SK-N-SH treated with all-trans-retinoic acid at 6 μM for 48 hours (cell line): ENCODE data around the gene RHBDD1.

Source experiments
- ATAC-seq: fragments of 200-7000 bp; cut with Tn5 transposase; 3 replicates; pipeline ENCODE4 v1.9.1; 2020; ENCODE audit warnings: mild to moderate bottlenecking, moderate library complexity
- ARNTL ChIP-seq: fragments of 450-650 bp; formaldehyde crosslinking; IDR thresholded peaks from 2 replicates; pipeline ENCODE4 v1.5.0; 2020; ENCODE audit warnings: low read depth, mild to moderate bottlenecking, moderate library complexity, borderline replicate concordance
- BACH2 ChIP-seq: fragments of 250-450 bp; sonication (Bioruptor Pico); IDR thresholded peaks from 2 replicates; pipeline ENCODE4 v1.9.0; 2021; ENCODE audit warnings: mild to moderate bottlenecking, borderline replicate concordance
- CSDC2 ChIP-seq: fragments of 250-450 bp; sonication (Bioruptor Pico); IDR thresholded peaks from 2 replicates; pipeline ENCODE4 v1.5.0; 2020; ENCODE audit warnings: mild to moderate bottlenecking, moderate library complexity
- ESRRG ChIP-seq: fragments of 250-450 bp; sonication (Bioruptor Pico); IDR thresholded peaks from 2 replicates; pipeline ENCODE4 v1.6.1; 2021; ENCODE audit warnings: mild to moderate bottlenecking
- GLIS3 ChIP-seq: fragments of 250-450 bp; sonication (Bioruptor Pico); IDR thresholded peaks from 2 replicates; pipeline ENCODE4 v1.5.0; 2020; ENCODE audit warnings: mild to moderate bottlenecking, moderate library complexity
- ISL1 ChIP-seq: fragments of 250-450 bp; sonication (Bioruptor Pico); IDR thresholded peaks from 2 replicates; pipeline ENCODE4 v2.1.2; 2022; ENCODE audit warnings: mild to moderate bottlenecking, moderate library complexity
- OSR1 ChIP-seq: fragments of 250-450 bp; sonication (Bioruptor Pico); IDR thresholded peaks from 2 replicates; pipeline ENCODE4 v1.8.0; 2022; ENCODE audit warnings: moderate library complexity, mild to moderate bottlenecking, inconsistent platforms
- PPARA ChIP-seq: fragments of 250-450 bp; sonication (Bioruptor Pico); IDR thresholded peaks from 2 replicates; pipeline ENCODE4 v1.5.0; 2020; ENCODE audit warnings: mild to moderate bottlenecking, borderline replicate concordance
- RARB ChIP-seq: fragments of 250-450 bp; sonication (Bioruptor Pico); IDR thresholded peaks from 2 replicates; pipeline ENCODE4 v1.8.0; 2021; ENCODE audit warnings: mild to moderate bottlenecking, moderate library complexity
- SNAI2 ChIP-seq: fragments of 250-450 bp; sonication (Bioruptor Pico); IDR thresholded peaks from 2 replicates; pipeline ENCODE4 v1.5.0; 2020; ENCODE audit warnings: mild to moderate bottlenecking, moderate library complexity
- TCF4 ChIP-seq: fragments of 250-450 bp; sonication (Bioruptor Pico); IDR thresholded peaks from 2 replicates; pipeline ENCODE4 v1.8.0; 2021; ENCODE audit warnings: mild to moderate bottlenecking, moderate library complexity, borderline replicate concordance
- TOX ChIP-seq: fragments of 250-450 bp; sonication (Bioruptor Pico); IDR thresholded peaks from 2 replicates; pipeline ENCODE4 v1.8.0; 2021; ENCODE audit warnings: mild to moderate bottlenecking, moderate library complexity, borderline replicate concordance
- ZC3H10 ChIP-seq: fragments of 250-450 bp; sonication (Bioruptor Pico); IDR thresholded peaks from 2 replicates; pipeline ENCODE4 v1.5.1; 2021; ENCODE audit warnings: mild to moderate bottlenecking, moderate library complexity
- ZFP3 ChIP-seq: fragments of 250-450 bp; sonication (Bioruptor Pico); IDR thresholded peaks from 2 replicates; pipeline ENCODE4 v1.5.0; 2020; ENCODE audit warnings: mild to moderate bottlenecking, moderate library complexity
- ZFP30 ChIP-seq: fragments of 450-650 bp; formaldehyde crosslinking; IDR thresholded peaks from 2 replicates; pipeline ENCODE4 v1.5.0; 2022; ENCODE audit warnings: mild to moderate bottlenecking, moderate library complexity
- ZNF565 ChIP-seq: fragments of 450-650 bp; formaldehyde crosslinking; conservative IDR thresholded peaks from 2 replicates; pipeline ENCODE4 v1.5.0; 2020; ENCODE audit warnings: low read depth, mild to moderate bottlenecking, moderate library complexity
- ZNF70 ChIP-seq: fragments of 450-650 bp; formaldehyde crosslinking; IDR thresholded peaks from 2 replicates; pipeline ENCODE4 v1.5.0; 2020; ENCODE audit warnings: mild to moderate bottlenecking, moderate library complexity
- ZNF8 ChIP-seq: fragments of 450-650 bp; formaldehyde crosslinking; IDR thresholded peaks from 2 replicates; pipeline ENCODE4 v1.5.0; 2020; ENCODE audit warnings: mild to moderate bottlenecking, moderate library complexity
- TF ChIP-seq, protein P1 (sequence below): fragments of 250-450 bp; sonication (Bioruptor Pico); IDR thresholded peaks from 2 replicates; pipeline ENCODE4 v1.5.0; 2020; ENCODE audit warnings: mild to moderate bottlenecking, moderate library complexity
- TF ChIP-seq, protein P2 (sequence below): fragments of 250-450 bp; sonication (Bioruptor Pico); IDR thresholded peaks from 2 replicates; pipeline ENCODE4 v1.5.1; 2021; ENCODE audit warnings: mild to moderate bottlenecking, moderate library complexity
- TF ChIP-seq, protein P3 (sequence below): fragments of 250-450 bp; sonication (Bioruptor Pico); IDR thresholded peaks from 2 replicates; pipeline ENCODE4 v1.5.1; 2020; ENCODE audit warnings: low read depth, mild to moderate bottlenecking, moderate library complexity
- TF ChIP-seq, protein P4 (sequence below): fragments of 250-450 bp; sonication (Bioruptor Pico); IDR thresholded peaks from 2 replicates; pipeline ENCODE4 v1.8.0; 2021; ENCODE audit warnings: low read depth, mild to moderate bottlenecking, moderate library complexity, borderline replicate concordance
- TF ChIP-seq, protein P5 (sequence below): fragments of 250-450 bp; sonication (Bioruptor Pico); IDR thresholded peaks from 2 replicates; pipeline ENCODE4 v1.8.0; 2020; ENCODE audit warnings: mild to moderate bottlenecking, moderate library complexity, borderline replicate concordance

Gene RHBDD1, protein sequence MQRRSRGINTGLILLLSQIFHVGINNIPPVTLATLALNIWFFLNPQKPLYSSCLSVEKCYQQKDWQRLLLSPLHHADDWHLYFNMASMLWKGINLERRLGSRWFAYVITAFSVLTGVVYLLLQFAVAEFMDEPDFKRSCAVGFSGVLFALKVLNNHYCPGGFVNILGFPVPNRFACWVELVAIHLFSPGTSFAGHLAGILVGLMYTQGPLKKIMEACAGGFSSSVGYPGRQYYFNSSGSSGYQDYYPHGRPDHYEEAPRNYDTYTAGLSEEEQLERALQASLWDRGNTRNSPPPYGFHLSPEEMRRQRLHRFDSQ

DNA sequence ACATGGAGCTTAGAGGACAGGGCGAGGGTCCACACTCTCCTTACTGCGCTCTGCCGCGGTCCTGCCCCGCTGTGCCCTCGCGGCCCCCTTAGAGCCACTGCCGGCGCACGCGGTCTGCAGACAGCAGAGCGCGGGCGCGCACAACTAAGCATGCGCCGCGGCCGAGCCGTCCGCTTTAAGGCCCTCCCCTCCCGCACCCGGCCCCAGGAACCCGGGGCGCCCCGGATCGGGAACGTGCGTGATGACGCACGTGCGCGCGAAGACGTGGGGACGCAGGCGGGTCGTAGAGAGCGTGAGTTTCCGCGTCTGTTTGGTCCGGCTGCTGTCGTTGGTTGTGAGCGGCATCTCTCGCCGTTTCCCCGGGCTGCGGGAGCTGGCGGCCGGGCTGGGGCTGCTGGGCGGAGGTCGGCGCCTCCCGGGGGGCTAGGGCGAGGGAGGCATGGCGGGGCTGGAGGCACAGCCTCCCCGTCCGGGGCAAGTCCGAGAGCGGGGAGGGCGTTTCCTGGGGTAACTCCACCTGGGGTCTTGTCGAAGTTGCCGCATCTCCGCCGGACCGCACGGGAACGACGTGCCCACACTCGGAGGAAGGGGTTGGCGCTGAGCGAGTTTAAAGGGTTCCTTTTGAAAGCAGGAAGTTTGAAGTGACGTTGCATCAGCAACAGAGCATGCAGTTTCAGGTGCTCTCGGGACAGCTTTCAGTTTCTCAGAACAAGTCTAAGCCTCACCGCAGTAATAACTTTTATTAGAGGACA is at the start of gene RHBDD1:
Gene RHBDD1, plus strand, starts transcription at position 259 of the 752 bp plus-strand sequence. CDS start 28,640 bp downstream, outside the sequence.
- TF ChIP-seq BACH2 (CRISPR knock-in tag) (no peak), CSDC2 (CRISPR knock-in tag) (no peak), ZNF565 (CRISPR knock-in tag) (no peak), ISL1 (CRISPR knock-in tag) (no peak), TCF4 (no peak), ZFP30 (CRISPR knock-in tag) (no peak), ZNF70 (CRISPR knock-in tag) (no peak), ARNTL (no peak), ZC3H10 (CRISPR knock-in tag) (no peak), GLIS3 (CRISPR knock-in tag) (no peak), SNAI2 (CRISPR knock-in tag) (0 out of 2 replicates have a peak, but pooled peaks have one; percentile 16), OSR1 (CRISPR knock-in tag) (no peak), RARB (CRISPR knock-in tag) (no peak), ZNF8 (CRISPR knock-in tag) (no peak), TOX (CRISPR knock-in tag) (no peak), PPARA (no peak), ZFP3 (CRISPR knock-in tag) (no peak), ESRRG (CRISPR knock-in tag) (no peak)
- TF ChIP-seq, protein P1, sequence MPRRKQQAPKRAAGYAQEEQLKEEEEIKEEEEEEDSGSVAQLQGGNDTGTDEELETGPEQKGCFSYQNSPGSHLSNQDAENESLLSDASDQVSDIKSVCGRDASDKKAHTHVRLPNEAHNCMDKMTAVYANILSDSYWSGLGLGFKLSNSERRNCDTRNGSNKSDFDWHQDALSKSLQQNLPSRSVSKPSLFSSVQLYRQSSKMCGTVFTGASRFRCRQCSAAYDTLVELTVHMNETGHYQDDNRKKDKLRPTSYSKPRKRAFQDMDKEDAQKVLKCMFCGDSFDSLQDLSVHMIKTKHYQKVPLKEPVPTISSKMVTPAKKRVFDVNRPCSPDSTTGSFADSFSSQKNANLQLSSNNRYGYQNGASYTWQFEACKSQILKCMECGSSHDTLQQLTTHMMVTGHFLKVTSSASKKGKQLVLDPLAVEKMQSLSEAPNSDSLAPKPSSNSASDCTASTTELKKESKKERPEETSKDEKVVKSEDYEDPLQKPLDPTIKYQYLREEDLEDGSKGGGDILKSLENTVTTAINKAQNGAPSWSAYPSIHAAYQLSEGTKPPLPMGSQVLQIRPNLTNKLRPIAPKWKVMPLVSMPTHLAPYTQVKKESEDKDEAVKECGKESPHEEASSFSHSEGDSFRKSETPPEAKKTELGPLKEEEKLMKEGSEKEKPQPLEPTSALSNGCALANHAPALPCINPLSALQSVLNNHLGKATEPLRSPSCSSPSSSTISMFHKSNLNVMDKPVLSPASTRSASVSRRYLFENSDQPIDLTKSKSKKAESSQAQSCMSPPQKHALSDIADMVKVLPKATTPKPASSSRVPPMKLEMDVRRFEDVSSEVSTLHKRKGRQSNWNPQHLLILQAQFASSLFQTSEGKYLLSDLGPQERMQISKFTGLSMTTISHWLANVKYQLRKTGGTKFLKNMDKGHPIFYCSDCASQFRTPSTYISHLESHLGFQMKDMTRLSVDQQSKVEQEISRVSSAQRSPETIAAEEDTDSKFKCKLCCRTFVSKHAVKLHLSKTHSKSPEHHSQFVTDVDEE = 0 out of 2 replicates have a peak, but pooled peaks have one; percentile 26
- TF ChIP-seq, protein P2, sequence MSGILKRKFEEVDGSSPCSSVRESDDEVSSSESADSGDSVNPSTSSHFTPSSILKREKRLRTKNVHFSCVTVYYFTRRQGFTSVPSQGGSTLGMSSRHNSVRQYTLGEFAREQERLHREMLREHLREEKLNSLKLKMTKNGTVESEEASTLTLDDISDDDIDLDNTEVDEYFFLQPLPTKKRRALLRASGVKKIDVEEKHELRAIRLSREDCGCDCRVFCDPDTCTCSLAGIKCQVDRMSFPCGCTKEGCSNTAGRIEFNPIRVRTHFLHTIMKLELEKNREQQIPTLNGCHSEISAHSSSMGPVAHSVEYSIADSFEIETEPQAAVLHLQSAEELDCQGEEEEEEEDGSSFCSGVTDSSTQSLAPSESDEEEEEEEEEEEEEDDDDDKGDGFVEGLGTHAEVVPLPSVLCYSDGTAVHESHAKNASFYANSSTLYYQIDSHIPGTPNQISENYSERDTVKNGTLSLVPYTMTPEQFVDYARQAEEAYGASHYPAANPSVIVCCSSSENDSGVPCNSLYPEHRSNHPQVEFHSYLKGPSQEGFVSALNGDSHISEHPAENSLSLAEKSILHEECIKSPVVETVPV (CRISPR knock-in tag) = no peak
- TF ChIP-seq, protein P3, sequence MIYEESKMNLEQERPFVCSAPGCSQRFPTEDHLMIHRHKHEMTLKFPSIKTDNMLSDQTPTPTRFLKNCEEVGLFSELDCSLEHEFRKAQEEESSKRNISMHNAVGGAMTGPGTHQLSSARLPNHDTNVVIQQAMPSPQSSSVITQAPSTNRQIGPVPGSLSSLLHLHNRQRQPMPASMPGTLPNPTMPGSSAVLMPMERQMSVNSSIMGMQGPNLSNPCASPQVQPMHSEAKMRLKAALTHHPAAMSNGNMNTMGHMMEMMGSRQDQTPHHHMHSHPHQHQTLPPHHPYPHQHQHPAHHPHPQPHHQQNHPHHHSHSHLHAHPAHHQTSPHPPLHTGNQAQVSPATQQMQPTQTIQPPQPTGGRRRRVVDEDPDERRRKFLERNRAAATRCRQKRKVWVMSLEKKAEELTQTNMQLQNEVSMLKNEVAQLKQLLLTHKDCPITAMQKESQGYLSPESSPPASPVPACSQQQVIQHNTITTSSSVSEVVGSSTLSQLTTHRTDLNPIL = no peak
- TF ChIP-seq, protein P4, sequence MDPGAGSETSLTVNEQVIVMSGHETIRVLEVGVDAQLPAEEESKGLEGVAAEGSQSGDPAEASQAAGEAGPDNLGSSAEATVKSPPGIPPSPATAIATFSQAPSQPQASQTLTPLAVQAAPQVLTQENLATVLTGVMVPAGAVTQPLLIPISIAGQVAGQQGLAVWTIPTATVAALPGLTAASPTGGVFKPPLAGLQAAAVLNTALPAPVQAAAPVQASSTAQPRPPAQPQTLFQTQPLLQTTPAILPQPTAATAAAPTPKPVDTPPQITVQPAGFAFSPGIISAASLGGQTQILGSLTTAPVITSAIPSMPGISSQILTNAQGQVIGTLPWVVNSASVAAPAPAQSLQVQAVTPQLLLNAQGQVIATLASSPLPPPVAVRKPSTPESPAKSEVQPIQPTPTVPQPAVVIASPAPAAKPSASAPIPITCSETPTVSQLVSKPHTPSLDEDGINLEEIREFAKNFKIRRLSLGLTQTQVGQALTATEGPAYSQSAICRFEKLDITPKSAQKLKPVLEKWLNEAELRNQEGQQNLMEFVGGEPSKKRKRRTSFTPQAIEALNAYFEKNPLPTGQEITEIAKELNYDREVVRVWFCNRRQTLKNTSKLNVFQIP (CRISPR knock-in tag) = no peak
- TF ChIP-seq, protein P5, sequence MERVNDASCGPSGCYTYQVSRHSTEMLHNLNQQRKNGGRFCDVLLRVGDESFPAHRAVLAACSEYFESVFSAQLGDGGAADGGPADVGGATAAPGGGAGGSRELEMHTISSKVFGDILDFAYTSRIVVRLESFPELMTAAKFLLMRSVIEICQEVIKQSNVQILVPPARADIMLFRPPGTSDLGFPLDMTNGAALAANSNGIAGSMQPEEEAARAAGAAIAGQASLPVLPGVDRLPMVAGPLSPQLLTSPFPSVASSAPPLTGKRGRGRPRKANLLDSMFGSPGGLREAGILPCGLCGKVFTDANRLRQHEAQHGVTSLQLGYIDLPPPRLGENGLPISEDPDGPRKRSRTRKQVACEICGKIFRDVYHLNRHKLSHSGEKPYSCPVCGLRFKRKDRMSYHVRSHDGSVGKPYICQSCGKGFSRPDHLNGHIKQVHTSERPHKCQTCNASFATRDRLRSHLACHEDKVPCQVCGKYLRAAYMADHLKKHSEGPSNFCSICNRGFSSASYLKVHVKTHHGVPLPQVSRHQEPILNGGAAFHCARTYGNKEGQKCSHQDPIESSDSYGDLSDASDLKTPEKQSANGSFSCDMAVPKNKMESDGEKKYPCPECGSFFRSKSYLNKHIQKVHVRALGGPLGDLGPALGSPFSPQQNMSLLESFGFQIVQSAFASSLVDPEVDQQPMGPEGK = peak; percentile 21; the same call in 1 of the 2 replicates
- TF ChIP-seq, all 23 proteins: peak for 3
- peak; percentile 97 for ATAC-seq

DNA sequence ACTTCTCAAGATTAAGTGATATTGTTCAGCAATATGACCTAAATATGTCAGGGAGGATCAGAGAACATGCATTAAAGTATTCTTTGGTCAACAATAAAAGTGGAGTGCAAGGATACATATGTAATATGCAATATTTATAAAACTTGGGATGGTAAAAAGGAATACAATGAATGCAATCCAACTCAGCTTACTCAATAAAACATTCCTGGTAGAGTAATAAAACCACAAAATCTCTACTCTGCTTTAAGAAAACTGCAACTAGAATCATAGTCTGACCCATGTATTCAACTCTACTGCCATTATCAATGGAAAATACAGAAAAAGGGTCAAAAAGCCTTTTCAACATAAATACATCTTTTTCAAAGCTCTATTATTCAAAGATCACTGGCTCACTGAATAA is 47.8 kb upstream of the RHBDD1 start:
- ATAC-seq = no peak
- TF ChIP-seq OSR1 (CRISPR knock-in tag) (no peak), ZNF565 (CRISPR knock-in tag) (no peak), ZNF8 (CRISPR knock-in tag) (no peak), TCF4 (no peak), CSDC2 (CRISPR knock-in tag) (no peak), ZFP3 (CRISPR knock-in tag) (no peak), ZNF70 (CRISPR knock-in tag) (no peak), BACH2 (CRISPR knock-in tag) (no peak), RARB (CRISPR knock-in tag) (no peak), ISL1 (CRISPR knock-in tag) (no peak)
- TF ChIP-seq, protein P5 = no peak
- TF ChIP-seq, protein P2 (CRISPR knock-in tag) = no peak
